Tibial nerve (tissue), 3 donors: Measurements from ENCODE around the gene ATXN10.

Source experiments
- POLR2A ChIP-seq, 2 donors: fragments of 450-650 bp; IDR thresholded peaks; one replicate each; pipeline ENCODE4 v1.6.1; 2017; ENCODE audit warnings: antibody characterized with exemption in 2 of 2, mild to moderate bottlenecking in 2 of 2, moderate library complexity in 2 of 2
- TF ChIP-seq, protein P1 (sequence below), 5 experiments: fragments of 200-600 bp in 3 of 5; fragments of 450-650 bp in 2 of 5; sonication (generic) in 3 of 5; IDR thresholded peaks; one replicate each; pipeline ENCODE4 v1.5.1; 2016 to 2019; ENCODE audit warnings: antibody characterized with exemption in 5 of 5, mild to moderate bottlenecking in 3 of 5, moderate library complexity in 2 of 5

DNA sequence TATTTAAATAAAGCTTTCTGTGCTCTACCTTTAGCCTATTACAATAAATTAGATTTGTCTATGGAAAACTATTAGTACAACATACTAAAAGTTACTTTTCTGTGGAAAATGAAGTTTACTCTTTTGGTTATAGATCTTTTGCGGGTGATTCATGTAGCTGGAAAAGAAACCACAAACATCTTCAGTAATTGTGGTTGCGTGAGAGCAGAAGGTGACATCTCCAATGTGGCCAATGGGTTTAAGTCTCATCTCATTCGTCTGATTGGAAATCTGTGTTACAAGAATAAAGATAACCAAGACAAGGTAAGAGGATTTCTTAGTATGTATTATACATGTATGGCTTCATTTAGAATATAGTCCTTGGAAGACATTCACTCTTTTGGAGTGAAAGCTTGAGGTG, 68.6 kb downstream of the ATXN10 start:
- TF ChIP-seq, protein P1, sequence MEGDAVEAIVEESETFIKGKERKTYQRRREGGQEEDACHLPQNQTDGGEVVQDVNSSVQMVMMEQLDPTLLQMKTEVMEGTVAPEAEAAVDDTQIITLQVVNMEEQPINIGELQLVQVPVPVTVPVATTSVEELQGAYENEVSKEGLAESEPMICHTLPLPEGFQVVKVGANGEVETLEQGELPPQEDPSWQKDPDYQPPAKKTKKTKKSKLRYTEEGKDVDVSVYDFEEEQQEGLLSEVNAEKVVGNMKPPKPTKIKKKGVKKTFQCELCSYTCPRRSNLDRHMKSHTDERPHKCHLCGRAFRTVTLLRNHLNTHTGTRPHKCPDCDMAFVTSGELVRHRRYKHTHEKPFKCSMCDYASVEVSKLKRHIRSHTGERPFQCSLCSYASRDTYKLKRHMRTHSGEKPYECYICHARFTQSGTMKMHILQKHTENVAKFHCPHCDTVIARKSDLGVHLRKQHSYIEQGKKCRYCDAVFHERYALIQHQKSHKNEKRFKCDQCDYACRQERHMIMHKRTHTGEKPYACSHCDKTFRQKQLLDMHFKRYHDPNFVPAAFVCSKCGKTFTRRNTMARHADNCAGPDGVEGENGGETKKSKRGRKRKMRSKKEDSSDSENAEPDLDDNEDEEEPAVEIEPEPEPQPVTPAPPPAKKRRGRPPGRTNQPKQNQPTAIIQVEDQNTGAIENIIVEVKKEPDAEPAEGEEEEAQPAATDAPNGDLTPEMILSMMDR (IDR thresholded peaks at IDR 0.05) = no peak
- TF ChIP-seq POLR2A (IDR thresholded peaks at IDR 0.05) = no peak
